ENCODE measurements around the gene VAPB.
"Not testable (repeated sequence)": the region's sequence is repeated elsewhere in the genome, so short reads cannot be mapped to it uniquely, and the experiment has no call there.

The VAPB gene

DNA sequence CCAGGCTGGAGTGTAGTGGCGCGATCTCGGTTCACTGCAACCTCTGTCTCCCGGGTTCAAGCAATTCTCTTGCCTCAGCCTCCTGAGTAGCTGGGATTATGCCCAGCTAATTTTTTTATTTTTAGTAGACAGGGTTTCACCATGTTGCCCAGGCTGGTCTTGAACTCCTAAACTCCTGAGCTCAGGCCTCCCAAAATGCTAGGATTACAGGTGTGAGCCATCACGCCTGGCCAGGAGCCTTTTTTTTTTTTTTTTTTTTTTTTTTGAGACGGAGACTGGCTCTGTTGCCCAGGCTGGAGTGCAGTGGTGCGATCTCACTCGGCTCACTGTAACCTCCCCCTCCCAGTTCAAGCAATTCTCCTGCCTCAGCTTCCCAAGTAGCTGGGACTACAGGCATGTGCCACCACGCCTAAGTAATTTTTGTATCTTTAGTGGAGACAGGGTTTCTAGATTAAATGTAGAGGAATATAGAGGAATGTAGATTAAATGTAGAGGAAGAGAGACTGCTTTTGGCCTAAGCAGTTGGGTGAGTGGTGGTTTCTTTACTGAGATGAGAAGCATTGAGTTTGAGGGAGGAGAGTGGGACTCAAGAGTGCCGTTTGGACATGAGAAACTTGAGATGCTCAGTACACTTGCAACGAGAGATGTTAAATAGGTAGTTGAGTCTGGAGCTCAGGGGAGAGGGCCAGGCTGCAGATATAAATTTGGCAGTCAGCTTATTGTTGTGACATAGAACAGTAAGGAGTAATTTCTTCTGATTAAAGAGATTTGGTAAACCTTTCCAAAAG, 16.7 kb downstream of the VAPB start:
- no peak for DNase-seq (ENCODE audit: extremely low spot score, insufficient read length, low read depth)
- no peak for FAIRE-seq

DNA sequence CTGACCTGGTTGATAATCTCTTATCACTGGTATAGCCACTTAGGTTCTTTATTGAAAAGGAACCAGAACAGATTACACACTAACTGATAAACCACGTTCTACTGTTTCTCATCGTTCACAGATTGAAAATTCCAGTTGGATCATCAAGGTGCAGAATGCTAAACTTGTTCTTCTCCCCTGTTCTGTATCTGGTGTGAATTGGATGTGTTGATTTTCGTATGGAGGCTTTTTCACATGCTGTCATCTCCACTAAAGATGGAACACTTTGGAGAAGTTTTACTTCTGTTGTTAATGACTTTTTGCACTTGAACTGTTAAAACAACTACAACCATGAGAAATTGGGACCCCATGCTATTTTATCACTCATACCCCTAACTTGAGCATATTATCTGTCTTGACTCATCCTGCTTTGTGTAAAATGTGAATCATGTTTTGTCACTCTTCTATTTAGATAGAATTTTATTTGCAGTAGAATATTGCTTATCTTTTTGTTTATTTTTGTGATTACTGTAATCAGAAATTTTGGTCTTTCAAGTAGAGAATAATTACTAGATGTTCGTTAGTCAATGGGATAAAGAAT, 17.5 kb downstream of the VAPB start:
- FAIRE-seq = no peak
- no peak for DNase-seq (ENCODE audit: extremely low spot score, insufficient read length, low read depth)

DNA sequence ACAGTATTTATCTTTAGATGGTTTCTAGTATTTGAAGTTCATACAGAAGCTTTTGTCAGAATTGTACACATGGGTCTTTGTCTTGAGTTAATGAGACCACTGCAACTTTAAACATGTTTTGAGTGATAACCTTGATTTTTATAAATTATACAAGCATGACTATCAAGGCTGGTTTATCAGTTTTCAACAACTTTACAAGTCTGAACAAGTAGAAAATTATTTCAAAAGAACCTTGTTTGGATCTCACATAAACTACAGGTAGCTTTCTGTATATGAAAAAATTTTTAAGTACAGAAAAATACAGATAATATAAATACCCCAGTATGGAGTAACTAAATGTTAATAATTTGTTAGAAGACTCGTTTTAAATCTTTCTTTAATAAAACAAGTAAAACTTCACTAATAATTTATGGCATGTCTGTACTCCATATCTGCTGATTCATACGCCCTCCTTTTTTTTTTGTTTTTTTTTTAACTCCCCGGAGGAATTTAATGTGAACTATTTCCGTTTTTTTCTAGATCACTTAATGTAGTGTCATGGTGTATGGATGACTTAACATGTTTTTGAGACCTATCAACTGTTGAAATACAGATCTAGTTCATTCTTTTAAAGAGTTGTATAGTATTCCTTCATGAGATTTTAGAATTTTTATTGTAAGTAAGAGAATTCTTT, 18.3 kb downstream of the VAPB start:
- DNase-seq (ENCODE audit: extremely low spot score, insufficient read length, low read depth) = no peak

DNA sequence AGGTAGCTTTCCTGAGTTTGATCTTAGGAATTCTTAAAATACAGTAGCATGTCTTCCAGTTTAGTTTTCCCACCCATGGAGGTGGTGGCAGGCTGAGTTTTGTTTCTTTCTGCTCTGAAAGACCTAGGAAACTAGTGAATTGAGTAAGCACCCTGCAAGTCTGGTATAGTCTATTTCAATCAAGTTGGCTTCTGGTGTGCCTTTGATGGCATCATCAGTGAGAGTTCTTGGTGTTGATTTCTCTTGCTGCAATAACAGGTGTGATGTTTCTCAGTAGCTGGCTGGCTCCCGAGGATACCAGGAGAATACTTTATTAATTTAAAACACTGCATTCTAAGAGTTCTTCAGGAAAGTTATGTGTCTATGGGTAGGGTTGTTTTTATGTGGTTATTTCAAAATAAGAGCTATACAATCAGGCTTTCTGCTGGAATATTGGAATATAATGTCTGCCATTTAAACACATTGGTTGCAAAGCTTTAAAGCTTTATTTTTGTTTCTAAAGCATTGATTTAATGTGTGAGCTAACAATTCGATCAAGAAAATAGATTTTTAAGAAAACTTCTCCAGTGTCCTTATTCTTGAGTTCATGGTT, 19.0 kb downstream of the VAPB start:
- FAIRE-seq = no peak
- no peak for DNase-seq (ENCODE audit: extremely low spot score, insufficient read length, low read depth)

More for the DNA sequence above, 18.3 kb downstream of the VAPB start:
- no peak for FAIRE-seq

DNA sequence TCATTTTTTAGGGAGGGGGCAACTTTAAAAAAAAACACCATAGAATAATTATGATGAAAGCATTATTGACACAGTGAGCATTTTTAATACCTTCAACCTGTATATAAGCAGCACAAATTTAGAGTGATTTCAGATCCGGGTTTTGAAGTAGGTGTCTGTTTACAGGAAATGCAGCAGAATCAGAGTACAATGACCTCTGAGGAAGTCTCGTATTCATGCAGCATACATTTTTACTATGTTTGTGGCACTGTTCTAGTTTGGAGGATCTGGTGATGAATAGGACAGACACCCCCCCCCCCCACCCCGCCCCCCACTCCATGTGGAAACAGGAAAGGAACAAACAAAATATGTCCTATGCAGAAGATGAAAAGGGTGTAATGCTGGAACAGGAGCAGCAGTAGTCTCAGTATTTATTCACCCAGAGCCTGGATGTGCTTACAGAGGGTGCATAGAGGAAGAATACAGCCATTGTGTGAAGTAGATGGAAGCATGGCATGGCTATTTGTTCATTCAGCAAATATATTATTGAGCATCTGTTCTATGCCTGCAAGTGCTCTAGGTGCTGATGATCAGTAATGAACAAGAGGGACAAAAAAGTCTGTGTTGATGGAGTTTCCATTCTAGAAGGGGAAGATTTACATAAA, 19.7 kb downstream of the VAPB start:
- DNase-seq (ENCODE audit: extremely low spot score, insufficient read length, low read depth) (no peak), FAIRE-seq (peak; percentile 29)

DNA sequence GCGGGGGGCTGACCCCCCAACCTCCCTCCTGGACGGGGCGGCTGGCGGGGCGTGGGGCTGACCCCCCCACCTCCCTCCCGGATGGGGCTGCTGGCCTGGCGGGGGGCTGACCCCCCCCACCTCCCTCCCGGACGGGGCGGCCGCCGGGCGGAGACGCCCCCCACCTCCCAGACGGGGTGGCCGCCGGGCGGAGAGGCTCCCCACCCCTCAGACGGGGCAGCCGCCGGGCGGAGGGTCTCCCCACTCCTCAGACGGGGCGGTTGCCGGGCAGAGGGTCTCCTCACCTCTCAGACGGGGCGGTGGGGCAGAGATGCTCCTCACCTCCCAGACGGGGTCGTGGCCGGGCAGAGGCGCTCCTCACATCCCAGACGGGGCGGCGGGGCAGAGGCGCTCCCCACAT, 25.2 kb downstream of the VAPB start:
- FAIRE-seq; DNase-seq (ENCODE audit: extremely low spot score, insufficient read length, low read depth): not testable (repeated sequence)

DNA sequence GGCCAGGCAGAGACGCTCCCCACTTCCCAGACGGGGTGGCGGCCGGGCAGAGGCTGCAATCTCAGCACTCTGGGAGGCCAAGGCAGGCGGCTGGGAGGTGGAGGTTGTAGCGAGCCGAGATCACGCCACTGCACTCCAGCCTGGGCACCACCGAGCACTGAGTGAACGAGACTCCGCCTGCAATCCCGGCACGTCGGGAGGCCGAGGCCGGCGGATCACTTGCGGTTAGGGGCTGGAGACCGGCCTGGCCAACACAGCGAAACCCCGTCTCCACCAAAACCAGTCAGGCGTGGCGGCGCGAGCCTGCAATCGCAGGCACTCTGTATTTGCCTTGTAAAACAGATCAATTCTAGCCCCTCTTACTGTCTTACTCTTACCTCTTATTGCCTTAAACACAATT, 25.8 kb downstream of the VAPB start:
- not testable (repeated sequence) for FAIRE-seq; DNase-seq (ENCODE audit: extremely low spot score, insufficient read length, low read depth)

DNA sequence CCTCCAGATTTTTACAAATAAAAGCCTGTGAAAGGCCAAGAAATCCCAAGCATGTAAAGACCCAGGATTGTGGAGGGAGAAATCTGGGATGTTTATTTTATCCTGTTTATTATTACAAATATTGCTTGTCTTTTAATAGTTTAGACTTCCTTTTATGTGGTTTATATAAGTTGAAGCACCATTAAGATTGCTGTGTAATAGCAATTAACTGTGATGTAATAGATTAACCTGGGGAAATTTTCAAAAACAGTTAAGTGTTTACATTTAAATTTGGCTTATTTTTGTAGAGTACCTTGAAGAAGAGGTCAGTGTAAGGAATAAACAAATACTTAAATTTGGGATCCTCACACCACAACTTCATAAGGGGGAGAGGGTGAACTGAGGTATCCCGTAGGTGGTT, 27.0 kb downstream of the VAPB start:
- DNase-seq (ENCODE audit: extremely low spot score, insufficient read length, low read depth) (no peak), FAIRE-seq (no peak)

DNA sequence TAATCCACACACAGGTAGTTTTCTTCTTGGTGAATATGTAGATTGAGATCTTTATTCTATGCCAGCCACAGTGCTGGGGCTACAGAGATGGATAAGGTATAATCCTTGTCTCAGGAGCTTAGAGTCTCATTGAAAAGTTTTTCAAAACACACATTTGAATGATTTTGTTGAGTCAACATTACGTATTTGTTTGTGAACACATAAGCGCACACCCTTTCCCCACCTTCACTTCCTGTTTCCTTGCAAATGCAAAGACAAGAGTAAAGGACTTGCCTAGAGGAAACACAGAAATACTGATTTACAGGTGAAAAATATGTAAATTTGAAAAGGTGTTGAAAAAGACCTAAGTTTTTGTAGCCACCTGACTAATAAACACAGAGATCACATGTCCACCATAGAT, 27.8 kb downstream of the VAPB start:
- FAIRE-seq (no peak), DNase-seq (ENCODE audit: extremely low spot score, insufficient read length, low read depth) (no peak)

DNA sequence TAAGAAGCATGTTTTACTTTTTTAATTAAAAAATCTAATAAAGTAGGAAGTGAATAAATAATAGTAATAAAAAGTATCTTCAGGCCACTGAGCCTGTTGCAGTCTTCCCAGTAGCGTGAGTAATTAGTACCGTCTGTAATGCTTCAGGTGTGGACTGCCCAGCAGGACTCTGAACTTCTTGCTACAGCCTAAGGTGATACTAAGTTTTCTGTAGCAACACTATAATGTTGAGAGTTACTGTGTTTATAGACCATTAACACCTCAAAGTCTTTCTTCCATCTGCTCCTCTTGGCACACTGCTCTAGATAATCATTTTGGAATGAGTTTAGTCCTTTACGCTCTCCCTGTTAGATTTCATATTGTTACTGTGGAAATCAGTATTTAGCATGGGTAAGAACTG, 28.4 kb downstream of the VAPB start:
- FAIRE-seq (no peak), DNase-seq (ENCODE audit: extremely low spot score, insufficient read length, low read depth) (no peak)

DNA sequence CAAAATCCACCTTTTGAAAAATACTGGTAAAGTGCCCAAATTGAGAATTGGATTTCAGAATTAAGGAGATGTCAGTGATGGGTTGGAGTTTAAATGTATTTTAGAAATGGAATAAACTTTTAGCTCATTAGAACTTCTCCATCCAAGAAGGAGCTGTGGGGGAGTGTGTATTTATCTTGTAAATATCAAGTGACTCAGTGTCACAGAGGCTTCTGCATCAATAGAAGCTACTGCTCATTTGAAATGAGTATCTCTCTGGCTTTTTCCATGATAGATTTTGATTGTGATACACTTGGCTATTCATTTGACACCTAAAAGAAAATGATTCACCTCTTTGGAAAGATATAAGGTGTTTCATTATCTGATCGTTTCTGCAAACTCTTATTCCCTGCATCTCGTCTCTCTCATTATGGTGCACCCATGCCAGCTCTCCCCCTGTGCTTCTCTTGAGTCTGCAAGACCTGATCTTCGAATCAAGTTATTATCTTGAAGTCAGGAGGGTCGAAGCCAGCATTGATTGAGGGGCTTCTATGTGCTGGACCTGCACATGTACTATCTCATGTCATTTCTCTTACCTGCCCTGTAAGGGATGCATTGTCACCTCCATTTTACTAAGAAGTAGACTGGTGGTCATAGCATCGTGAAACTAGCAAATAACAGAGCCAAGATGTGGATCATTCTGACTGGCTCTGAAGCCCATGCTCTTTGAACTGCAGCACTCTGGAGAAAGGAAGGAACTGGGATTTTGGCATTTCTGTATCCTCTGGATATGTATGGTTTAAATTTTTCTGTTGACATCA, 30.1 kb downstream of the VAPB start:
- no peak for FAIRE-seq
- DNase-seq (ENCODE audit: extremely low spot score, insufficient read length, low read depth) = no peak

DNA sequence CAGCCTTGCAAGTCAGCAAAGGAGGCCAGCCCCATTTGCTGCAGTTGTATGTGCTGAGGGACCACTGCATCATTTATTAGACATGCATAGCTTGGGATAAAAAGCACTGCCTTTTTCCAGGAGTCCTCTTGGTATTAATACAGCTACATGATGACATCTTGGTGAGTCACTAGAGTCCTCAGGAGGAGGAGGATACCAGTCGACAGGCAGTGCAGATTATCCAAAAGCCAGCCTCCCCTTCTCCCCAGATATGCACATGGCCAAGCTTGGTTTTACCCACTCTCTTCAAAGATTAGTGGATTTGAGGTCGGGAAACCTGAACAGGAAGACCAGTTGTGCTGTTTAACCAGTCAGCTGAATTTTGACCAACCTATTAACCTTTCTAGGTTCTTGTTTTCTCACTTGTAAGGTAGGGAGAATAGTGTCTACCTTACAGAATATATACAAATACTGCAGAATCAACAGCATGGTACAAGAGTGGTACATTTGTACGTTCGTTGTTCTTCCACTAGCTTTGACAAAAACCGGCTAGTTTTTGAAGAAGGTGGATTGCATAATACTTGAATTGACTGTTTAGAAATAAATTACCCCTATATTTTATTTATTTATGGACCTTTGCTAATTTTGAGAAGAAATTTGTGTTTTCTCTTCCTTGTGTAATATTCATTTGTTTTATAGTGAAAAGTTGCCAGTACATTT, 31.9 kb downstream of the VAPB start:
- FAIRE-seq = no peak
- DNase-seq (ENCODE audit: extremely low spot score, insufficient read length, low read depth) = no peak

DNA sequence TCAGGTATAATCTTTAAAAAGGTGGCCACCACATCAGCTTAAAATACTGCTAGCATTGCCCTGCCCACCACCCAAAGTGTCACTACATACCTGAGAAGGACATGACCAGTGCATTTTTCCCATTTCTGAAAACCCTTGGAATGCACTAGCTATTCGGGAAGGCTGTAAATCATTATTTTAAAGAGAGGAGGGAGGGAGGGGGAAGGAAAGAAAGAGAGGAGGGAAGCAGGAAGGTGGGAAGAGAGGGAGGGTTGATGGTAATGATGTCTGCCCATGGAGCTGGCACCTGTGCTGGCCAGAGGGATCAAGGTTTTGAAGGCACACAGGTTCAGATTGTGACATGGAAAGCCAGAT, 32.4 kb downstream of the VAPB start:
- FAIRE-seq (no peak), DNase-seq (ENCODE audit: extremely low spot score, insufficient read length, low read depth) (no peak)

DNA sequence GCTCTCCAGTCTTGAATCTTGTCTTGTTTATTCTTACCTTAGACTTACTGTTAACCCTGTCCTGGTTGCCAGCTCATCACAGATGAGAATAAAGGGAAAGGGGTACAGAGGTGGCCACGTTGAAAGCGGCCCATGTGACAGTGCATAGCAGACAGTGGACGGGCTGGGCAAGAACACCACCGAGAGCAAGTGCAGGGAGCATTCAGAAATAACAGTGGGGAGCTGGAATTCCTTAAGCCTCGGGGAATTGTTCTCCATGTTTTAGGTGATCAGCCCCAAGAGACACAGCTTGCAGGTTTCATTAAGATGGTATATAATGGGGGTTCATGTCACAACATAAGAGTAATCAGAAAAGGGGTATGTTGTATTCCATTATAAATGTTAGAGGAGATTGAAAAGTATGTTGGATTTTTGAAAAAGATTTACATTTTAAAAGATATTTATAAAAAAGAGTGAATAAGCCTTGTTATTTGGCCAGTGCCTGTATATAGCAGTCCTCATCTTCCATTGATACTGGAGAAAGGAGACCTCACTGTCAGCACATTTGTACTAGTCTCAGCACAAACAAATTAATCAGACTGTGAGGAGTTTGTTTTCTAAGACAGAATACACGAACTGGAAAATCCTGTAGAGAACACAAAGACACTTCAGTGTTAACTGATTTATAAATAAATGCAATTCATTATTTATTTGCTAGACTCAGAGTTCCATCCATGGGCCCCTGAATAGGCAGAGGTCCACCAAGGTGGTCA, 35.4 kb downstream of the VAPB start:
- DNase-seq (ENCODE audit: extremely low spot score, insufficient read length, low read depth) = no peak
- FAIRE-seq = no peak

DNA sequence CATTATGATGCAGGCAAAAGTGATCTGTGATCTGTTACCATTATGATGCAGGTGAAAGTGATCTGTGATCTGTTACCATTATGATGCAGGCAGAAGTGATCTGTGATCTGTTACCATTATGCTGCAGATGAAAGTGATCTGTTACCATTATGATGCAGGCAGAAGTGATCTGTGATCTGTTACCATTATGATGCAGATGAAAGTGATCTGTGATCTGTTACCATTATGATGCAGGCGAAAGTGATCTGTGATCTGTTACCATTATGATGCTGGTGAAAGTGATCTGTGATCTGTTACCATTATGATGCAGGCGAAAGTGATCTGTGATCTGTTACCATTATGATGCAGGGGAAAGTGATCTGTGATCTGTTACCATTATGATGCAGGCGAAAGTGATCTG, 38.5 kb downstream of the VAPB start:
- DNase-seq (ENCODE audit: extremely low spot score, insufficient read length, low read depth); FAIRE-seq: not testable (repeated sequence)

DNA sequence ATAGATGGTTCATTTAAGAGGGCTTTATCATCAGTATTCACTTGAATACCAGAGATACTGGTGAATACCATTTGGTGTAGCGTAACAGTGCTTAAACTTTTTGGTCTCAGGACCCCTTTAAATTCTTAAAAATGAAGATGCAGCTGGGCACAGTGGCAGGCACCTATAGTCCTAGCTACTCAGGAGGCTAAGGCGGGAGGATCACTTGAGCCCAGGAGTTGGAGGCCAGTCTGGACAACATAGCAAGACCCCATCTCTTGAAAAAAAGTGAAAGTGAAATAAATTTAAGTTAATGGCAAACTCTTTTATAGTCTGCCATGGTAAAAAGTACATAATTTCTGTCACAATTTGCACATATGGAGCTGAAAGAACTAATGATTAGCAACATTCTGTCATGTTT, 39.3 kb downstream of the VAPB start:
- FAIRE-seq (no peak), DNase-seq (ENCODE audit: extremely low spot score, insufficient read length, low read depth) (no peak)

DNA sequence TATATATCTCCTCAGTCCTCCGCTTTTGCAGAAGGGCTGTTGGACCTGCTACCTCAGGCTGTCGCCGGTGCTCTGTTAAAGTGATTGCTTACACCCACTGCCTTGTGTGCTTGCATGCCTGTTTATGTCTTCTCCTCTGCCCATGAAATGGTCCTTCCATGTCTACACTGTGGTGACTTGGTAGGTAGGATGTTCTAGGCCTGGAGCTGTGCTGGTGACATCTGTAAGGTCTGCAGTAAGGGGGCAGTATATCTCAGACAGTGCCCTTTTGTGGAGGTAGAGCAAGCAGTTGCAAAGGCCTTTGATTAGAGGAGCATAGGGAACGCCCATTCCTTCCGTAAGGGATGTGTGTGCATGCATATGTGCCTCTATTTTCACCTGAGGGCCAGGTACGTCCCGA, 40.3 kb downstream of the VAPB start:
- FAIRE-seq (no peak), DNase-seq (ENCODE audit: extremely low spot score, insufficient read length, low read depth) (no peak)

DNA sequence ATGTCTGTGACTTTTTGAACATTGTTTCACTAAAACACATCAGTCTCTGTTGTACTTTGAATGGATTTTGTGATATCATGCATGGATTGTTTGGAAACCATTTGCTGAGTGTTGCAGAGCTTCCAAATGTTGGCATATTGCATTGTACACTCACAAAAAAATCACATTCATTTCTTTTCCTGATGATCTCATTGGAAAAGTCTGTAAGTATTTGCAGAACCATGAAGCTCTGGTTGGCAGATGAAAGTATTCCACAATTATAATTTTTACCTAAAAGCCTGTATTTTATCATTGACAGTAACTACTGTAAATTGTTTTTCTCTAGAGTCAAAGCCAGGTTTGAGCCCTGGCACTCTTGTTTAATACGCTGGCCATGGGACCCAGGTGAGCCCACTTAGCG, 42.1 kb downstream of the VAPB start:
- DNase-seq (ENCODE audit: extremely low spot score, insufficient read length, low read depth) (no peak), FAIRE-seq (no peak)

All from GM18507 (cell line).